Measurements from ENCODE around the gene OXSR1. TPM values are rescaled to one million over a fixed set of nuclear protein-coding genes. Genes with fewer than 3 reads are reported as not detected.

OXSR1 gene
- total and polyA plus RNA-seq, 2 of the 13 experiments (the other 11 are each of a cell fraction or from before 2014, with no cell fraction given): 27.4 to 32.6 TPM

DNA sequence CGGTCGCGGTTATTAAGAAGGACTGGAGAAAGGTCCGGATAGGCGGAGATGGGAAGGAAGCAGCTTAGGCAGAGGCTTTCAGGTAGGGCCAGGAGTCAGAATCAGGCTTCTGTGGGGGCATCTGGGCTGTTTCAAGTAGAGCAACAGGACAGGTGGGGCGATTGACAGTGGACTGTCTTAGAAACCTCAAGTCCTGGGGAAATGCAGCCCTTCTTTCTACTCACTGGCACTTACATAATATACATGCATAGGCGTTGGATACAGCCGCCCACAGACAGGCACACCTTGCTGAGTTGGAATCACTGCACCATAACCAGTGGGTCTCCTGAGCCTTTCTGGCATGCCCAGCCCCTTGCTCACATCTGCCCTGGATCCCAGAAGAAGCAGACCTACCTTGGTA, 26.1 kb upstream of the OXSR1 start:
- H3K4me3 ChIP-seq (replicated peaks in 1 of 3; ENCODE audit: insufficient read depth in 1 of 3, low read depth in 2 of 3, low read length in 3 of 3): peak overlapping the region; percentile 59 to 96 (median 88)
- TF ChIP-seq WIZ (CRISPR knock-in tag; IDR thresholded peaks at IDR 0.05) (no peak), ZNF224 (CRISPR knock-in tag; IDR thresholded peaks at IDR 0.05) (peak; percentile 2; the same call in 1 of the 2 replicates), ZNF331 (CRISPR knock-in tag; IDR thresholded peaks at IDR 0.05) (no peak), THRA (CRISPR knock-in tag; IDR thresholded peaks at IDR 0.05; ENCODE audit: borderline replicate concordance) (no peak), ZBTB26 (CRISPR knock-in tag; IDR thresholded peaks at IDR 0.05; ENCODE audit: borderline replicate concordance) (no peak), ZNF879 (CRISPR knock-in tag; IDR thresholded peaks at IDR 0.05) (0 out of 2 replicates have a peak, but pooled peaks have one; percentile 14), POLR2AphosphoS2 (IDR thresholded peaks at IDR 0.05; ENCODE audit: low read depth, low read length) (no peak), PPARG (CRISPR knock-in tag; conservative IDR thresholded peaks at IDR 0.05) (no peak), ZNF572 (CRISPR knock-in tag; IDR thresholded peaks at IDR 0.05) (no peak)
- TF ChIP-seq, protein P1, sequence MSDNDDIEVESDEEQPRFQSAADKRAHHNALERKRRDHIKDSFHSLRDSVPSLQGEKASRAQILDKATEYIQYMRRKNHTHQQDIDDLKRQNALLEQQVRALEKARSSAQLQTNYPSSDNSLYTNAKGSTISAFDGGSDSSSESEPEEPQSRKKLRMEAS (IDR thresholded peaks at IDR 0.05): no peak
- 0% methylated on average over 5 of the region's 8 CpGs for WGBS (ENCODE audit: low lambda C conversion rate)
- H3K27ac ChIP-seq (ENCODE audit: extremely low read length, insufficient read depth, low read length): peak overlapping the region; percentile 75
- peak overlapping the region; percentile 28 for H2AFZ ChIP-seq (ENCODE audit: low read length)
- intact Hi-C loops (cut with micrococcal nuclease; ENCODE audit: unreplicated experiment): loop anchor here (2.0 to 10.0 kb wide), 2 partner anchors 26 to 106 kb away; partner anchors contain the start of gene OXSR1
- no peaks in the 10 kb centered on the region for H3K9me3 ChIP-seq (ENCODE audit: low read length)
- in situ Hi-C loops (cut with HindIII; ENCODE audit: extremely low pct_ligation_motif_present, low pct_unique_long_range_greater_than_20kb): loop anchor here (25.0 kb wide), 1 partner anchor 323 kb away; the partner anchor contains the start of gene ACVR2B
- peak overlapping the region; percentile 98 for H3K4me2 ChIP-seq (ENCODE audit: low read depth, low read length)
- H3K4me1 ChIP-seq (ENCODE audit: insufficient read depth, low read length): peaks cover 35% of the 10 kb centered on the region
- FAIRE-seq (peak; percentile 12), ATAC-seq (no peak), DNase-seq (ENCODE audit: low spot score) (no peak)
- H3K79me2 ChIP-seq (ENCODE audit: insufficient read depth, low read length): peaks cover 44% of the 10 kb centered on the region
- CTCF ChIA-PET (ENCODE audit: low intra/inter-chr PET ratio, low total read pairs): no interaction called here
- peak overlapping the region; percentile 85 for H3K9ac ChIP-seq (ENCODE audit: insufficient read depth, low read depth, low read length)
- peaks cover 2 to 18% of the 10 kb centered on the region in 2 experiments; a peak in 3 of 5 replicates for H3K36me3 ChIP-seq (replicated peaks in 1 of 2; ENCODE audit: control insufficient read depth in 1 of 2, insufficient read depth in 2 of 2, low read length in 2 of 2)
- no peaks in the 10 kb centered on the region for H4K20me1 ChIP-seq (ENCODE audit: insufficient read depth, low read length)
- no TSS peak for BruUV-seq (replicated peaks)
- POLR2A ChIA-PET: interaction anchor here (0.8 to 7.0 kb wide), 5 partner anchors 9 to 43 kb away, joined by 3 to 179 read pairs (median 5); partner anchors contain the start of gene OXSR1
- no peaks in the 10 kb centered on the region; a peak in 1 of 5 replicates for H3K27me3 ChIP-seq (ENCODE audit: control insufficient read depth in 1 of 2, insufficient read depth in 2 of 2, low read length in 2 of 2)
